HepG2 (cell line): ENCODE results near the gene PGPEP1. TPM values are rescaled to one million over a fixed set of nuclear protein-coding genes. Genes with fewer than 3 reads are reported as not detected.

ENCODE experiments used
- DRAP1 ChIP-seq: IDR thresholded peaks from 2 replicates; pipeline ENCODE4 v1.6.1; 2016; ENCODE audit warnings: missing genetic modification reagents, missing compliant biosample characterization
- ELF1 ChIP-seq: sonication (generic); formaldehyde crosslinking; IDR thresholded peaks from 2 replicates; pipeline ENCODE4 v1.4.0; 2020; ENCODE audit warnings: missing genetic modification reagents
- IRX3 ChIP-seq: sonication (generic); formaldehyde crosslinking; IDR thresholded peaks from 2 replicates; pipeline ENCODE4 v1.8.1; 2023; ENCODE audit warnings: mild to moderate bottlenecking, low read depth, missing genetic modification reagents, borderline replicate concordance
- MED8 ChIP-seq: sonication (generic); formaldehyde crosslinking; IDR thresholded peaks from 2 replicates; pipeline ENCODE4 v1.8.1; 2023; ENCODE audit warnings: mild to moderate bottlenecking, missing genetic modification reagents; ENCODE audit not compliant: insufficient replicate concordance
- MTA3 ChIP-seq: sonication (generic); formaldehyde crosslinking; IDR thresholded peaks from 2 replicates; pipeline ENCODE4 v1.4.0; 2020; ENCODE audit warnings: missing genetic modification reagents
- MZF1 ChIP-seq: sonication (generic); formaldehyde crosslinking; IDR thresholded peaks from 2 replicates; pipeline ENCODE4 v1.8.1; 2023; ENCODE audit warnings: mild to moderate bottlenecking, missing genetic modification reagents, borderline replicate concordance
- ONECUT2 ChIP-seq: sonication (generic); formaldehyde crosslinking; IDR thresholded peaks from 2 replicates; pipeline ENCODE4 v1.4.0; 2020; ENCODE audit warnings: missing genetic modification reagents
- PLRG1 ChIP-seq: fragments of 450-650 bp; conservative IDR thresholded peaks from 2 replicates; pipeline ENCODE4 v1.6.1; 2016
- RBFOX2 ChIP-seq: fragments of 200-400 bp; formaldehyde crosslinking; IDR thresholded peaks from 2 replicates; pipeline ENCODE4 v1.6.1; 2017; ENCODE audit warnings: low read depth, mild to moderate bottlenecking, low read length
- RBM39 ChIP-seq: fragments of 200-400 bp; formaldehyde crosslinking; IDR thresholded peaks from one replicate; pipeline ENCODE4 v1.6.1; 2018; ENCODE audit warnings: antibody characterized with exemption, mild to moderate bottlenecking, low read depth, low read length; ENCODE audit not compliant: poor library complexity, severe bottlenecking
- RCOR2 ChIP-seq: IDR thresholded peaks from 2 replicates; pipeline ENCODE4 v1.6.1; 2016; ENCODE audit warnings: missing biosample characterization, missing genetic modification reagents
- REXO4 ChIP-seq: sonication (generic); formaldehyde crosslinking; IDR thresholded peaks from 2 replicates; pipeline ENCODE4 v1.8.0; 2022; ENCODE audit warnings: missing genetic modification reagents, mild to moderate bottlenecking, borderline replicate concordance
- RXRB ChIP-seq: IDR thresholded peaks from 2 replicates; pipeline ENCODE4 v1.6.1; 2016; ENCODE audit warnings: borderline replicate concordance, missing genetic modification reagents, missing compliant biosample characterization
- SAP130 ChIP-seq: IDR thresholded peaks from 2 replicates; pipeline ENCODE4 v1.6.1; 2016; ENCODE audit warnings: low read depth
- SOX13 ChIP-seq, 3 experiments: fragments of 450-650 bp in 1 of 3; sonication (generic) in 1 of 3; formaldehyde crosslinking in 1 of 3; IDR thresholded peaks in 2 of 3; conservative IDR thresholded peaks in 1 of 3; 2 replicates each; pipeline versions ENCODE4 v1.5.0 to v1.6.1; 2016 to 2020; ENCODE audit warnings: antibody characterized with exemption in 1 of 3, mild to moderate bottlenecking in 1 of 3, missing compliant biosample characterization in 1 of 3, missing genetic modification reagents in 1 of 3, moderate library complexity in 1 of 3
- TAF1 ChIP-seq: sonication (generic); formaldehyde crosslinking; IDR thresholded peaks from 2 replicates; pipeline ENCODE4 v1.4.0; 2020; ENCODE audit warnings: missing genetic modification reagents
- ZBTB46 ChIP-seq: sonication (generic); formaldehyde crosslinking; IDR thresholded peaks from 2 replicates; pipeline ENCODE4 v1.4.0; 2020; ENCODE audit warnings: mild to moderate bottlenecking, missing genetic modification reagents, borderline replicate concordance
- ZFY ChIP-seq: sonication (generic); formaldehyde crosslinking; IDR thresholded peaks from 2 replicates; pipeline ENCODE4 v1.4.0; 2020; ENCODE audit warnings: missing genetic modification reagents
- ZNF30 ChIP-seq: sonication (generic); formaldehyde crosslinking; IDR thresholded peaks from 2 replicates; pipeline ENCODE4 v1.5.0; 2020; ENCODE audit warnings: mild to moderate bottlenecking, missing genetic modification reagents
- ZNF354B ChIP-seq: sonication (generic); formaldehyde crosslinking; IDR thresholded peaks from 2 replicates; pipeline ENCODE4 v1.8.0; 2022; ENCODE audit warnings: mild to moderate bottlenecking, missing genetic modification reagents
- ZNF543 ChIP-seq: sonication (generic); formaldehyde crosslinking; IDR thresholded peaks from 2 replicates; pipeline ENCODE4 v1.4.0; 2020; ENCODE audit warnings: mild to moderate bottlenecking, missing genetic modification reagents
- ZNF574 ChIP-seq: sonication (generic); formaldehyde crosslinking; IDR thresholded peaks from 2 replicates; pipeline ENCODE4 v1.4.0; 2020; ENCODE audit warnings: missing genetic modification reagents
- polyA plus RNA-seq, 8 experiments: library from polyadenylated mRNA; depleted of rRNA in 3 of 8; stranded (reverse) in 7 of 8; unstranded in 1 of 8; fragments of >200 nt; fragmentation: Illumina TruSeq in 4 of 8; extraction: Trizol in 4 of 8; gene quantifications; 2 replicates each; pipeline versions ENCODE4 v1.2.1 to v1.2.3, GENCODE V29; 2011 to 2016; ENCODE audit warnings: low read depth in 4 of 8, missing spikeins in 1 of 8, mixed read lengths in 1 of 8; ENCODE audit not compliant: insufficient read depth in 1 of 8
- total RNA-seq, 5 experiments: library from RNA; depleted of rRNA; stranded (reverse); fragments of >200 nt; fragmentation: Illumina TruSeq; extraction: Trizol; gene quantifications; 2 replicates each; pipeline ENCODE4 v1.2.3, GENCODE V29; 2016; ENCODE audit warnings: low read depth in 1 of 5
- TF ChIP-seq, protein P1 (sequence below): sonication (generic); formaldehyde crosslinking; IDR thresholded peaks from 2 replicates; pipeline ENCODE4 v1.4.0; 2020; ENCODE audit warnings: missing genetic modification reagents, low read depth, mild to moderate bottlenecking, borderline replicate concordance

The PGPEP1 gene
- total and polyA plus RNA-seq, 2 of the 13 experiments (the other 11 are each of a cell fraction or from before 2014, with no cell fraction given): 53.1 to 56.6 TPM

GRCh38 chr19:18362934-18363542 lies 22.6 kb downstream of the PGPEP1 start (continued):
- TF ChIP-seq RBM39 (no peak), RCOR2 (CRISPR knock-in tag) (0 out of 2 replicates have a peak, but pooled peaks have one; percentile 43), SOX13 (IDR thresholded peaks at IDR 0.05) (peak; percentile 30; the same call in 1 of the 2 replicates), SOX13 (CRISPR knock-in tag; conservative IDR thresholded peaks at IDR 0.05 in 1 of 2, IDR thresholded peaks at IDR 0.05 in 1 of 2) (peak in 1 of 2 experiments; percentile 70; a peak in 2 of 4 replicates), TAF1 (CRISPR knock-in tag) (no peak), IRX3 (CRISPR knock-in tag) (no peak), MZF1 (no peak), ZBTB46 (CRISPR knock-in tag) (no peak), ZFY (CRISPR knock-in tag) (peak; percentile 31; the same call in 1 of the 2 replicates), ONECUT2 (CRISPR knock-in tag) (no peak), ZNF574 (peak; percentile 28; the same call in 1 of the 2 replicates), RXRB (CRISPR knock-in tag) (peak; percentile 39; the same call in 1 of the 2 replicates), PLRG1 (no peak), DRAP1 (no peak), ZNF30 (CRISPR knock-in tag) (no peak), REXO4 (CRISPR knock-in tag) (no peak), ZNF543 (CRISPR knock-in tag) (0 out of 2 replicates have a peak, but pooled peaks have one; percentile 55), RBFOX2 (no peak), ELF1 (CRISPR knock-in tag) (no peak), SAP130 (CRISPR knock-in tag) (peak; percentile 64), ZNF354B (CRISPR knock-in tag) (no peak), MTA3 (CRISPR knock-in tag) (no peak), MED8 (CRISPR knock-in tag) (peak; percentile 82)
- TF ChIP-seq, protein P1, sequence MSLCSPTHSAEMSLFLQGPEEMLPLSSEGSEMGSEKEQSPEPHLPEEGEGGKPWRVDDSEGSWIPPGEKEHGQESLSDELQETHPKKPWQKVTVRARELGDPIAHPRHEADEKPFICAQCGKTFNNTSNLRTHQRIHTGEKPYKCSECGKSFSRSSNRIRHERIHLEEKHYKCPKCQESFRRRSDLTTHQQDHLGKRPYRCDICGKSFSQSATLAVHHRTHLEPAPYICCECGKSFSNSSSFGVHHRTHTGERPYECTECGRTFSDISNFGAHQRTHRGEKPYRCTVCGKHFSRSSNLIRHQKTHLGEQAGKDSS (CRISPR knock-in tag): no peak
